OCI-LY3 (cell line): Measurements from ENCODE around the gene EPS15.

Source experiments
- H2AFZ ChIP-seq: fragments of 200-600, 300-600 bp; shearing (Covaris generic); 2 replicates; pipeline ENCODE4 v1.6.0; 2014; ENCODE audit warnings: antibody characterized with exemption, low read depth, low read length
- H3K27ac ChIP-seq: fragments of 200-600, 300-600 bp; sonication (generic); 2 replicates; pipeline ENCODE4 v1.5.1; 2014; ENCODE audit warnings: mild to moderate bottlenecking, low read length, moderate library complexity, mixed read lengths
- H3K27me3 ChIP-seq: fragments of 200-600, 300-600 bp; sonication (generic); 2 replicates; pipeline ENCODE4 v1.6.1; 2014; ENCODE audit warnings: low read depth, low read length, mixed read lengths
- H3K36me3 ChIP-seq: fragments of 200-600, 300-600 bp; sonication (generic); replicated peaks from 2 replicates; pipeline ENCODE3; 2014; ENCODE audit warnings: low read depth, low read length, mixed read lengths
- H3K4me1 ChIP-seq: fragments of 300-600, 200-600 bp; sonication (generic); 2 replicates; pipeline ENCODE4 v1.6.1; 2014; ENCODE audit warnings: low read length, mixed read lengths
- H3K4me2 ChIP-seq: fragments of 200-600, 300-600 bp; sonication (generic); 2 replicates; pipeline ENCODE4 v1.6.1; 2014; ENCODE audit warnings: low read length, mixed read lengths
- H3K4me3 ChIP-seq: fragments of 300-600, 200-600 bp; sonication (generic); 2 replicates; pipeline ENCODE4 v1.5.1; 2014; ENCODE audit warnings: antibody characterized with exemption, mild to moderate bottlenecking, low read length, moderate library complexity
- H3K79me2 ChIP-seq: fragments of 300-600, 200-600 bp; shearing (Covaris generic); 2 replicates; pipeline ENCODE4 v1.6.1; 2014; ENCODE audit warnings: mild to moderate bottlenecking, low read length, mixed read lengths
- H3K9ac ChIP-seq: fragments of 300-600, 200-600 bp; shearing (Covaris generic); 2 replicates; pipeline ENCODE4 v1.6.0; 2014; ENCODE audit warnings: mild to moderate bottlenecking, low read length, moderate library complexity
- H3K9me3 ChIP-seq: fragments of 200-600, 300-600 bp; shearing (Covaris generic); 2 replicates; pipeline ENCODE4 v1.6.1; 2014; ENCODE audit warnings: low read length, mixed read lengths; ENCODE audit not compliant: insufficient read depth
- H4K20me1 ChIP-seq: fragments of 200-600, 300-600 bp; sonication (generic); 2 replicates; pipeline ENCODE4 v1.6.1; 2016; ENCODE audit warnings: low read length, mixed read lengths; ENCODE audit not compliant: insufficient read depth
- CTCF ChIP-seq: fragments of 200-600, 300-600 bp; sonication (generic); IDR thresholded peaks from 2 replicates; pipeline ENCODE4 v1.5.1; 2014; ENCODE audit warnings: antibody characterized with exemption, low read length, low read depth
- EZH2phosphoT487 ChIP-seq: fragments of 200-600 bp; shearing (Covaris generic); IDR thresholded peaks from 2 replicates; pipeline ENCODE4 v1.6.1; 2018; ENCODE audit warnings: antibody characterized with exemption, mixed run types, low read depth

EPS15 gene

GRCh38 chr1:51359879-51360278, 159.2 kb downstream of the EPS15 start:
- no peaks in the 10 kb centered on the region for H3K4me1 ChIP-seq
- H3K79me2 ChIP-seq, result no peaks in the 10 kb centered on the region
- no peak overlapping the region for H2AFZ ChIP-seq
- H3K9ac ChIP-seq, result no peak overlapping the region
- H3K4me2 ChIP-seq, result no peak overlapping the region
- no peaks in the 10 kb centered on the region for H3K9me3 ChIP-seq
- H3K36me3 ChIP-seq, result peaks cover 13% of the 10 kb centered on the region
- TF ChIP-seq CTCF (no peak), EZH2phosphoT487 (no peak)
- H3K27me3 ChIP-seq, result no peaks in the 10 kb centered on the region
- H3K4me3 ChIP-seq, result no peak overlapping the region
- no peak overlapping the region for H3K27ac ChIP-seq
- no peaks in the 10 kb centered on the region for H4K20me1 ChIP-seq

- Histone ChIP-seq H3K9me3 (no peaks in the 10 kb centered on the region), H3K4me2 (no peak overlapping the region), H3K27me3 (no peaks in the 10 kb centered on the region), H3K36me3 (peaks cover 7% of the 10 kb centered on the region), H2AFZ (no peak overlapping the region), H4K20me1 (no peaks in the 10 kb centered on the region), H3K27ac (no peak overlapping the region), H3K9ac (no peak overlapping the region), H3K4me3 (no peak overlapping the region), H3K4me1 (no peaks in the 10 kb centered on the region), H3K79me2 (no peaks in the 10 kb centered on the region)
- TF ChIP-seq CTCF (no peak), EZH2phosphoT487 (no peak)
Observed at GRCh38 chr1:51355382-51355781, 163.7 kb downstream of the EPS15 start.

- H3K9ac ChIP-seq, result no peak overlapping the region
- H3K79me2 ChIP-seq, result no peaks in the 10 kb centered on the region
- no peaks in the 10 kb centered on the region for H3K27me3 ChIP-seq
- no peaks in the 10 kb centered on the region for H4K20me1 ChIP-seq
- H3K27ac ChIP-seq, result no peak overlapping the region
- H3K9me3 ChIP-seq, result no peaks in the 10 kb centered on the region
- TF ChIP-seq EZH2phosphoT487 (no peak), CTCF (no peak)
- peaks cover 7% of the 10 kb centered on the region for H3K36me3 ChIP-seq
- H3K4me2 ChIP-seq, result no peak overlapping the region
- H3K4me1 ChIP-seq, result no peaks in the 10 kb centered on the region
- no peak overlapping the region for H3K4me3 ChIP-seq
- no peak overlapping the region for H2AFZ ChIP-seq
Observed at GRCh38 chr1:51354416-51354815, 164.7 kb downstream of the EPS15 start.

GRCh38 chr1:51351907-51352306, 167.2 kb downstream of the EPS15 start:
- H3K27me3 ChIP-seq, result no peaks in the 10 kb centered on the region
- TF ChIP-seq EZH2phosphoT487 (no peak), CTCF (no peak)
- H3K36me3 ChIP-seq, result peaks cover 7% of the 10 kb centered on the region
- no peaks in the 10 kb centered on the region for H3K79me2 ChIP-seq
- no peak overlapping the region for H3K4me3 ChIP-seq
- no peak overlapping the region for H3K27ac ChIP-seq
- no peaks in the 10 kb centered on the region for H3K9me3 ChIP-seq
- H4K20me1 ChIP-seq, result no peaks in the 10 kb centered on the region
- H3K4me2 ChIP-seq, result no peak overlapping the region
- no peaks in the 10 kb centered on the region for H3K4me1 ChIP-seq
- H3K9ac ChIP-seq, result no peak overlapping the region
- no peak overlapping the region for H2AFZ ChIP-seq
